Stimulated activated CD4-positive, alpha-beta T cell treated with anti-CD3 and anti-CD28 coated beads, Interleukin-1b, Interleukin-23, amount 100 ng/mL, for 48 hours (primary cell): ENCODE data around the gene ZCCHC9.
"Not testable (repeated sequence)": the region's sequence is repeated elsewhere in the genome, so short reads cannot be mapped to it uniquely, and the experiment has no call there.

Experiments used
- DNase-seq: peaks from one replicate; pipeline ENCODE4 v3.0.0-alpha.2; 2020

The ZCCHC9 gene

GRCh38 chr5:81301271-81302015, at the start of gene ZCCHC9:
TSS of gene ZCCHC9 (plus strand) at chr5:81301587. CDS start at chr5:81304758, 3,171 bp downstream.
- peak; percentile 94 for DNase-seq

DNA sequence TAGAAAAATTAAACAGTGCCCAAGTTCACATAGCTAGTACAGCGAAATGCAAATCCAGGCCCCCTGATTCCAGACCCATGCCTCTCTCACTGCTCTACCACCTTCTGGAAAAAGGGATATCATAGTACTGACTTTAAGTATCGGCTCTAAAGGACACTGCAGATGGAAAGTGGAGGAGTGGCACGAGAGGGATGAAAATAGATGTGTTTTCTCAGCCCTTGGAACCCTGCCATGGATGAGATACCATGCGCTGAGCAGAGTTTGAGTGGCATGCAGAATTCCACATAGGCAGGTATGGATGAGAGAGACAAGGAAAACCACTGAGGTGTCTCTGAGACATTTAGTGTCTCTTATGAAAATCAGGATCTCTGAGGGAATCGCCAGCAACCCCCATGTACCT, 49.5 kb upstream of the ZCCHC9 start:
- DNase-seq: no peak

- no peak for DNase-seq
Measured at GRCh38 chr5:81252904-81253303, 48.5 kb upstream of the ZCCHC9 start.

DNA sequence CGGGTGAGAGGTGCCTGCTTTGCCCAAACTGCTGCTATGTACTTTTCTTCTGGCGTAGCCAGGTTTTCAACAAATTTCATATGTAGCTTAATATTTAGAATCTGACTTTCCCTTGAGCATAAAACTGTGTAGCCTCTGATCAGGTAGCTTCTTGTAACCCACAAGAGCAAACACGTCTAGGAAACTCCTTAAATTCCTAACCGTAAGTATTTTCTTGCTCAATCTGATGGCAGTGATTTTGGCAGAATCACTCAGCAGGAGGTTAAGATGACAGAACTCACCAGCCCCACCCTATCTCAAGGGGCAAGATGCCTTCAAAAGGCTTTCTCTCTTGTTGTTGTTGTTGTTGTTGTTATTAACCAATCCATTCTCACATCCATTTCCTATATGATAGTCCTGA, 47.5 kb upstream of the ZCCHC9 start:
- DNase-seq: no peak

DNA sequence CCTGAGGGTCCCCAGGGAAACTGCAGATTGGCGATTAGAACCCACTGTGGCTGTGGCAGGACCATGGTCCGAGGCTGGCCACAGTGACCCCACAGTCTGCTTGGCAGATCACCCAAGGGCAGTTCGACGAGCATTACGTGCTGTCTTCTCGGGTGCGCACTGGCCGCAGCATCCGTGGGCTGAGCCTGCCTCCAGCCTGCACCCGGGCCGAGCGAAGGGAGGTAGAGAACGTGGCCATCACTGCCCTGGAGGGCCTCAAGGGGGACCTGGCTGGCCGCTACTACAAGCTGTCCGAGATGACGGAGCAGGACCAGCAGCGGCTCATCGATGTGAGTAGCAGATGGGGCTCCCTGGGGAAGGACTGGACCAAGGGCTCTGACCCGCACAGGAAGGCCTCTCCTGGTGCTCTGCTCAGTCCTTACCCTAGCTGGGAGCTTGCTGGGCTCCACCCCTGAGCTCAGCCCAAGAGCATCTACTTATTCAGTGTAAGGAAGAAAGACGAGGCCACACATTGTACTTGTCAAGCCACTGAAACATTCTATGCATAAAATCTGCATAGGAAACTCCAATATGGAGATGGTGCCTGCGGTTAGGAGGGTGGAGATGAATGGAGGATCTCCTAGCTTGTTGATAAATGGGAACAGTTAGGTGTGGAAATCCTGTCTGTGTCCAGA, 46.4 kb upstream of the ZCCHC9 start:
- DNase-seq: no peak

- no peak for DNase-seq
Measured at GRCh38 chr5:81256766-81257165, 44.6 kb upstream of the ZCCHC9 start.

DNA sequence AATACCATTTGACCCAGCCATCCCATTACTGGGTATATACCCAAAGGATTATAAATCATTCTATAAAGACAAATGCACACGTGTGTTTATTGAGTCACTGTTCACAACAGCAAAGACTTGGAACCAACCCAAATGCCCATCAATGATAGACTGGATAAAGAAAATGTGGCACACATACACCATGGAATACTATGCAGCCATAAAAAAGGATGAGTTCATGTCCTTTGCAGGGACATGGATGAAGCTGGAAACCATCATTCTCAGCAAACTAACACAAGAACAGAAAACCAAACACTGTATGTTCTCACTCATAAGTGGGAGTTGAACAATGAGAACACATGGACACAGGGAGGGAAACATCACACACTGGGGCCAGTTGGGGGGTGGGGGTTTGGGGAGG, 38.6 kb upstream of the ZCCHC9 start:
- DNase-seq: not testable (repeated sequence)

- DNase-seq: no peak
Measured at GRCh38 chr5:81265101-81265500, 36.3 kb upstream of the ZCCHC9 start.

GRCh38 chr5:81268521-81269196, 32.7 kb upstream of the ZCCHC9 start:
- DNase-seq: no peak

GRCh38 chr5:81269751-81270393, 31.5 kb upstream of the ZCCHC9 start:
- DNase-seq: no peak

GRCh38 chr5:81270394-81271027, 30.9 kb upstream of the ZCCHC9 start:
- not testable (repeated sequence) for DNase-seq

GRCh38 chr5:81283976-81284375, 17.4 kb upstream of the ZCCHC9 start:
- no peak for DNase-seq

DNA sequence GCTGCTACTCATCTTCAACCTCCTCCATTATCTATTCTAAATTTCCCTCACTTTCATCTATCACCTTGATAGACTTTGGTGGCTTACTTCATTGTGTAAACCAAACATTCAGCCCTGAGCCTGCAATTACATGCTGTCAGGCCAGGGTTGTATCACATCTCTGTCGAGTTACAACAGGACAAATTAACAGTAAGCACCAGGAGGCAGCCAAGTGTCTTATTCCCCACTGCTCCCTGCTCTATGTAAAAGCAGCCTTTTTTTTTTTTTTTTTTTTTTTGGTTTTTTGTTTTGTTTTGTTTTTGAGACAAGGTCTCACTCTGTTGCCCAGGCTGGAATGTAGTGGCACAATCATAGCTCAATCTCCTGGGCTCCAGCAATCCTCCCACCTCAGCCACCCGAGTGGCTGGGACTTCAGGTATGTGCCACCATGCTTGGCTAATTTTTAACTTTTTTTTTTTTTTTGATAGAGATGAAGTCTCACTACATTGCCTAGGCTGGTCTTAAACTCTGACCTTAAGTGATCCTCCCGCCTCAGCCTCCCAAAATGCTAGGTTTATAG, 15.2 kb upstream of the ZCCHC9 start:
- no peak for DNase-seq

DNA sequence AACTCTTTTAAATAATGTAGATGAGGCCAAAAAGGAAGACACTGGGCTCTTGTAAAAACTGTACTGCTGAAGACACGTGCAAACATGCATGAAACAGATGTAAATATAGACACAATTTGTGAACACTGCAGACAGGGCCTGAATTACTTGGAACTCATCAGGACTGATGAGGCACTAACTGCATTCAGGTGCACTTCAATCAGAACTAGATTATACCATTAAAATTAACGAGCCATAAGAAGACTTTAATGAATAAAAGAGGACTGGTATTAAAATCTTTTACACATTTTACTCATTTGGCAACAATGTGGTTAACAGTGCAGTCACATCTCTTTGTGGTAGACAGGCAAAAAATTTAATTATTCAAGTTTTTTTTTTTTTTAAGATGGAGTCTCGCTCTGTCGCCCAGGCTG, 13.4 kb upstream of the ZCCHC9 start:
- no peak for DNase-seq

- no peak for DNase-seq
Measured at GRCh38 chr5:81290146-81290545, 11.2 kb upstream of the ZCCHC9 start.

DNA sequence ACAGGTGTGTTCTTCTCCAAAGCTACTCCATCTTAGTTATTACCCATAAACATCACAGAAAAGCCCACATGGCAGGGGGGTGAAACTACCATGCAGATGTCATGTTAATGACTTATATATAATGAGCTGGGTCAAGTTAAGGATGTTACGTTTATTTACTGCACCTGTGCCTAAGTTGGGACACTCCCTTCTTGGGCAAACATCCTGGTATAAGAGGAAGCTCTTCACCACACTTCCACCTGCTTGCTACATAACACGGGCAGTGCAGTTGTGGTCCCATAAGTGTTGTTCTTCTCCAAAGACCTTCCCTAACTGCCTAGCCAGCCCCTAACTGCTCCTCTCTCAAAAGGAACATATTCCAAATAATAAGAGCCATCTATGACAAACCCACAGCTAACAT, 9.3 kb upstream of the ZCCHC9 start:
- no peak for DNase-seq

DNA sequence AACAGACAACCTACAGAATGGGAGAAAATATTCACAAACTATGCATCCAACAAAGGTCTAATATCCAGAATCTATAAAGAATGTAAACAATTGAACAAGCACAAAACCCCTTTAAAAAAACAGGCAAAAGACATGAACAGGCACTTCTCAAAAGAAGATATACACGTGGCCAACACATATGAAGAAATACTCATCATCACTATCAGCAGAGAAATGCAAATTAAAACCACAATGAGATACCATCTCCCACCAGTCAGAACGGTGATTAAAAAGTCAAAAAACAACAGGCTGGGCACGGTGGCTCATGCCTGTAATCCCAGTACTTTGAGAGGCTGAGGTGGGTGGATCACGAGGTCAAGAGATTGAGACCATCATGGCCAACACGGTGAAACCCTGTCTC, 7.4 kb upstream of the ZCCHC9 start:
- DNase-seq: not testable (repeated sequence)

- DNase-seq: no peak
Measured at GRCh38 chr5:81297531-81297930, 3.9 kb upstream of the ZCCHC9 start.

GRCh38 chr5:81300921-81301270, 491 bp upstream of the ZCCHC9 start:
- DNase-seq: no peak

- DNase-seq: no peak
Measured at GRCh38 chr5:81302596-81302995, 1.2 kb downstream of the ZCCHC9 start.

- no peak for DNase-seq
Measured at GRCh38 chr5:81303563-81303962, 2.2 kb downstream of the ZCCHC9 start.

- DNase-seq: no peak
Measured at GRCh38 chr5:81305785-81306184, 4.4 kb downstream of the ZCCHC9 start.

DNA sequence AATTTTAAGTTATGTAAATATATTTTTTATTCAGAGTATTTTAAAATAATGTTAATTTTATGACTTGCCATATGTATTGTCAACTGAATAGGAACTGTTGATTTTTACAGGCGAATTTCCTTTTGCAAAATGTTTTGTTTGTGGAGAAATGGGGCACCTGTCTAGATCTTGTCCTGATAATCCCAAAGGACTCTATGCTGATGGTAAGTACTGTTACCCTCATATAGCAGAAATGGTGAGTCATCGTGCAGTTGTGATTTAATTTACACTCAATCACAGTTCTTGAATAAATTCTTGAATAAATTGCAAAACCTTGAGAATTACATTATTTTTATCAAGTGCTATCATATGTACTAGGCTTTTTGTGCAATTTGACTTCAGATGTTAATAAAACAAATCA, 7.4 kb downstream of the ZCCHC9 start:
- DNase-seq: no peak
